ENCODE results near the gene RNF223.

GRCh38 chr1:1054099-1054700 lies 19.9 kb downstream of the RNF223 start:
- no peak for TF ChIP-seq CTCF (conservative IDR thresholded peaks at IDR 0.05; ENCODE audit: low read depth, low read length)
- no peak for TF ChIP-seq EZH2 (IDR thresholded peaks at IDR 0.05; ENCODE audit: low read length, unreplicated experiment)
